Measurements from ENCODE around the gene S100A14. TPM values are rescaled to one million over a fixed set of nuclear protein-coding genes. Genes with fewer than 3 reads are reported as not detected.

S100A14 gene
- total and polyA plus RNA-seq, 9 of the 15 experiments (the other 6 are each of a cell fraction or from before 2014, with no cell fraction given) = 0.10 to 0.64 (median 0.24) TPM; not detected in 3

DNA sequence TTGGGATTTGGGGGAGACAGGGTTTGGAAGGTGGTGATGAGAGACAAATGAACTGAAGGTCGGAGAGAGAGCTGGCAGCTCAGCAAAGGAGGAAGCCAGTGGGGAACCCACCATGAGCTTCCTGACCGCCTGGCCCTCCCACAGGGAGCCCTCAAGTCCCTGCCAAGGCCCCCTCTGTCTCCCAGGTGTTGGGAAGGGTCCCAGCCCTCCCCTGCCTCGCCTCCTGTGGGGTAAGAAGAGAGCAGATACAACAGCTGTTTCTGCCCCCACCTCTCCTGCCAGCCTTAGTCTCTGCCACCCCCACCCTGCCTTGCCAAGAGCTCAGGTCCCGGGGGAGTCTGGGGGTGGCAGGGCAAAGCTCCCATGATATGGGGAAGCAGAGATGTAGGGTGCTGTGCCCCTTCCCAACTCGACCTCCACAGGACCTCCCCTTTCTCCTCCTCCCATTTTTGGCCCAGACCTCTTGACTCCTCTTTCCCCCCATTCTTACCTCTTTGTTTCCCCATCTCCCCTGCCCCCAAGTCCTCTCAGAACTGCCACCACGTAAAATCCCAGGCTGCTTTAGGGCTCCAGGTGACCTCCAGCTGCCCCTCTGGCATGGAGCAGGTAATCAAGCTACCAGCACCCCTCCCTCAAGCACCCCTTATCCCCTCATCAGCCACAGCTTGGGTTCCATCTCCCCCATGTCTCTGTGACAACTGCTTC lies 12.7 kb upstream of the S100A14 start (continued):
- TF ChIP-seq, protein P1, sequence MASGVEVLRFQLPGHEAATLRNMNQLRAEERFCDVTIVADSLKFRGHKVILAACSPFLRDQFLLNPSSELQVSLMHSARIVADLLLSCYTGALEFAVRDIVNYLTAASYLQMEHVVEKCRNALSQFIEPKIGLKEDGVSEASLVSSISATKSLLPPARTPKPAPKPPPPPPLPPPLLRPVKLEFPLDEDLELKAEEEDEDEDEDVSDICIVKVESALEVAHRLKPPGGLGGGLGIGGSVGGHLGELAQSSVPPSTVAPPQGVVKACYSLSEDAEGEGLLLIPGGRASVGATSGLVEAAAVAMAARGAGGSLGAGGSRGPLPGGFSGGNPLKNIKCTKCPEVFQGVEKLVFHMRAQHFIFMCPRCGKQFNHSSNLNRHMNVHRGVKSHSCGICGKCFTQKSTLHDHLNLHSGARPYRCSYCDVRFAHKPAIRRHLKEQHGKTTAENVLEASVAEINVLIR (CRISPR knock-in tag; IDR thresholded peaks at IDR 0.05) = no peak
- TF ChIP-seq RBM34 (IDR thresholded peaks at IDR 0.05; ENCODE audit: borderline replicate concordance, insufficient read depth, low read length) = no peak
- no peak for TF ChIP-seq CAMTA2 (CRISPR knock-in tag; conservative IDR thresholded peaks at IDR 0.05)
- TF ChIP-seq, protein P2, sequence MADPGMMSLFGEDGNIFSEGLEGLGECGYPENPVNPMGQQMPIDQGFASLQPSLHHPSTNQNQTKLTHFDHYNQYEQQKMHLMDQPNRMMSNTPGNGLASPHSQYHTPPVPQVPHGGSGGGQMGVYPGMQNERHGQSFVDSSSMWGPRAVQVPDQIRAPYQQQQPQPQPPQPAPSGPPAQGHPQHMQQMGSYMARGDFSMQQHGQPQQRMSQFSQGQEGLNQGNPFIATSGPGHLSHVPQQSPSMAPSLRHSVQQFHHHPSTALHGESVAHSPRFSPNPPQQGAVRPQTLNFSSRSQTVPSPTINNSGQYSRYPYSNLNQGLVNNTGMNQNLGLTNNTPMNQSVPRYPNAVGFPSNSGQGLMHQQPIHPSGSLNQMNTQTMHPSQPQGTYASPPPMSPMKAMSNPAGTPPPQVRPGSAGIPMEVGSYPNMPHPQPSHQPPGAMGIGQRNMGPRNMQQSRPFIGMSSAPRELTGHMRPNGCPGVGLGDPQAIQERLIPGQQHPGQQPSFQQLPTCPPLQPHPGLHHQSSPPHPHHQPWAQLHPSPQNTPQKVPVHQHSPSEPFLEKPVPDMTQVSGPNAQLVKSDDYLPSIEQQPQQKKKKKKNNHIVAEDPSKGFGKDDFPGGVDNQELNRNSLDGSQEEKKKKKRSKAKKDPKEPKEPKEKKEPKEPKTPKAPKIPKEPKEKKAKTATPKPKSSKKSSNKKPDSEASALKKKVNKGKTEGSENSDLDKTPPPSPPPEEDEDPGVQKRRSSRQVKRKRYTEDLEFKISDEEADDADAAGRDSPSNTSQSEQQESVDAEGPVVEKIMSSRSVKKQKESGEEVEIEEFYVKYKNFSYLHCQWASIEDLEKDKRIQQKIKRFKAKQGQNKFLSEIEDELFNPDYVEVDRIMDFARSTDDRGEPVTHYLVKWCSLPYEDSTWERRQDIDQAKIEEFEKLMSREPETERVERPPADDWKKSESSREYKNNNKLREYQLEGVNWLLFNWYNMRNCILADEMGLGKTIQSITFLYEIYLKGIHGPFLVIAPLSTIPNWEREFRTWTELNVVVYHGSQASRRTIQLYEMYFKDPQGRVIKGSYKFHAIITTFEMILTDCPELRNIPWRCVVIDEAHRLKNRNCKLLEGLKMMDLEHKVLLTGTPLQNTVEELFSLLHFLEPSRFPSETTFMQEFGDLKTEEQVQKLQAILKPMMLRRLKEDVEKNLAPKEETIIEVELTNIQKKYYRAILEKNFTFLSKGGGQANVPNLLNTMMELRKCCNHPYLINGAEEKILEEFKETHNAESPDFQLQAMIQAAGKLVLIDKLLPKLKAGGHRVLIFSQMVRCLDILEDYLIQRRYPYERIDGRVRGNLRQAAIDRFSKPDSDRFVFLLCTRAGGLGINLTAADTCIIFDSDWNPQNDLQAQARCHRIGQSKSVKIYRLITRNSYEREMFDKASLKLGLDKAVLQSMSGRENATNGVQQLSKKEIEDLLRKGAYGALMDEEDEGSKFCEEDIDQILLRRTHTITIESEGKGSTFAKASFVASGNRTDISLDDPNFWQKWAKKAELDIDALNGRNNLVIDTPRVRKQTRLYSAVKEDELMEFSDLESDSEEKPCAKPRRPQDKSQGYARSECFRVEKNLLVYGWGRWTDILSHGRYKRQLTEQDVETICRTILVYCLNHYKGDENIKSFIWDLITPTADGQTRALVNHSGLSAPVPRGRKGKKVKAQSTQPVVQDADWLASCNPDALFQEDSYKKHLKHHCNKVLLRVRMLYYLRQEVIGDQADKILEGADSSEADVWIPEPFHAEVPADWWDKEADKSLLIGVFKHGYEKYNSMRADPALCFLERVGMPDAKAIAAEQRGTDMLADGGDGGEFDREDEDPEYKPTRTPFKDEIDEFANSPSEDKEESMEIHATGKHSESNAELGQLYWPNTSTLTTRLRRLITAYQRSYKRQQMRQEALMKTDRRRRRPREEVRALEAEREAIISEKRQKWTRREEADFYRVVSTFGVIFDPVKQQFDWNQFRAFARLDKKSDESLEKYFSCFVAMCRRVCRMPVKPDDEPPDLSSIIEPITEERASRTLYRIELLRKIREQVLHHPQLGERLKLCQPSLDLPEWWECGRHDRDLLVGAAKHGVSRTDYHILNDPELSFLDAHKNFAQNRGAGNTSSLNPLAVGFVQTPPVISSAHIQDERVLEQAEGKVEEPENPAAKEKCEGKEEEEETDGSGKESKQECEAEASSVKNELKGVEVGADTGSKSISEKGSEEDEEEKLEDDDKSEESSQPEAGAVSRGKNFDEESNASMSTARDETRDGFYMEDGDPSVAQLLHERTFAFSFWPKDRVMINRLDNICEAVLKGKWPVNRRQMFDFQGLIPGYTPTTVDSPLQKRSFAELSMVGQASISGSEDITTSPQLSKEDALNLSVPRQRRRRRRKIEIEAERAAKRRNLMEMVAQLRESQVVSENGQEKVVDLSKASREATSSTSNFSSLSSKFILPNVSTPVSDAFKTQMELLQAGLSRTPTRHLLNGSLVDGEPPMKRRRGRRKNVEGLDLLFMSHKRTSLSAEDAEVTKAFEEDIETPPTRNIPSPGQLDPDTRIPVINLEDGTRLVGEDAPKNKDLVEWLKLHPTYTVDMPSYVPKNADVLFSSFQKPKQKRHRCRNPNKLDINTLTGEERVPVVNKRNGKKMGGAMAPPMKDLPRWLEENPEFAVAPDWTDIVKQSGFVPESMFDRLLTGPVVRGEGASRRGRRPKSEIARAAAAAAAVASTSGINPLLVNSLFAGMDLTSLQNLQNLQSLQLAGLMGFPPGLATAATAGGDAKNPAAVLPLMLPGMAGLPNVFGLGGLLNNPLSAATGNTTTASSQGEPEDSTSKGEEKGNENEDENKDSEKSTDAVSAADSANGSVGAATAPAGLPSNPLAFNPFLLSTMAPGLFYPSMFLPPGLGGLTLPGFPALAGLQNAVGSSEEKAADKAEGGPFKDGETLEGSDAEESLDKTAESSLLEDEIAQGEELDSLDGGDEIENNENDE (IDR thresholded peaks at IDR 0.05; ENCODE audit: low read depth, low read length) = no peak

All from K562 (cell line).